BLaER1 (cell line): ENCODE measurements around the gene FBXL3.
A peak's percentile ranks its signal among the peaks of the same experiment; 100 is the strongest.

Experiments
- H3K27ac ChIP-seq: shearing (Covaris generic); formaldehyde crosslinking; 2 replicates; pipeline ENCODE4 v1.8.1; 2022
- H3K27me3 ChIP-seq: shearing (Covaris generic); formaldehyde crosslinking; 2 replicates; pipeline ENCODE4 v1.8.1; 2022
- H3K36me3 ChIP-seq: shearing (Covaris generic); formaldehyde crosslinking; 2 replicates; pipeline ENCODE4 v1.8.1; 2022
- H3K4me1 ChIP-seq: shearing (Covaris generic); formaldehyde crosslinking; 2 replicates; pipeline ENCODE4 v1.8.1; 2022
- H3K4me2 ChIP-seq: shearing (Covaris generic); formaldehyde crosslinking; 2 replicates; pipeline ENCODE4 v1.8.1; 2022
- H3K4me3 ChIP-seq: shearing (Covaris generic); formaldehyde crosslinking; 2 replicates; pipeline ENCODE4 v1.8.1; 2022
- H3K9ac ChIP-seq: shearing (Covaris generic); formaldehyde crosslinking; 2 replicates; pipeline ENCODE4 v1.8.1; 2022
- H3K9me3 ChIP-seq: shearing (Covaris generic); formaldehyde crosslinking; 2 replicates; pipeline ENCODE4 v1.8.1; 2022
- H4K20me1 ChIP-seq: shearing (Covaris generic); formaldehyde crosslinking; 2 replicates; pipeline ENCODE4 v1.8.1; 2022
- Cebpa-rat ChIP-seq: shearing (Covaris generic); IDR thresholded peaks from 2 replicates; pipeline ENCODE4 v1.8.1; 2022

The FBXL3 gene

DNA sequence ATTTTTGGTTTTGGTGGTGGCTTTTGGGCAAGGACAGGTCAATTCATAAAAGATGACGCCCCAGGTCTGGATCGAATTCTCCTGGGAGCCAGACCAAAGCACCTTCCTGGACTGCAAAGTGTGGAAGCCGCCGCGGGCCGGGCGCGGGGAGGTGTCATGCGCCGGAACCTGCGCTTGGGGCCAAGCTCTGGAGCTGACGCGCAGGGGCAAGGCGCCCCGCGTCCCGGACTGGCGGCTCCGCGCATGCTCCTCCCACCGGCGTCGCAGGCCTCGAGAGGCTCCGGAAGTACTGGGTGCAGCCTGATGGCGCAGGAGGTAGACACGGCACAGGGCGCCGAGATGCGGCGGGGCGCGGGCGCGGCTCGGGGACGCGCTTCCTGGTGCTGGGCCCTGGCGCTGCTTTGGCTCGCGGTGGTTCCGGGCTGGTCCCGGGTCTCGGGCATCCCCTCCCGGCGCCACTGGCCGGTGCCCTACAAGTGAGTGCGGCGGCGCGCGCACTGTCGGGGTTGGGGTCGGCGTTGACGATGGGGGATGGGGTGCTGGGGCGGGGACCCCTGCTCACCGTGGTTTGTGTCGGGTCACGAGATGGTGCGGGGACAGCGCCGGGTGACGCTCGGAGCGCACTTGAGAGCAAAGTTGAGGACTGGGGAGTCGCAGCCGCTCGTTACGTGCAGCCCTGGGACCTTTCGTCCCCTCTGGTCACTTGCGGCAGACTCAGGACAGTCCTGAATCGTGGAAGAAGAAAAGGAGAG lies 35.0 kb downstream of the FBXL3 start, which contains the start of gene CLN5:
TSS of gene CLN5 (plus strand) at position 286 of the 752 bp plus-strand sequence. CDS start at position 304, 18 bp downstream.
- H4K20me1 ChIP-seq: no peaks in the 10 kb centered on the region

DNA sequence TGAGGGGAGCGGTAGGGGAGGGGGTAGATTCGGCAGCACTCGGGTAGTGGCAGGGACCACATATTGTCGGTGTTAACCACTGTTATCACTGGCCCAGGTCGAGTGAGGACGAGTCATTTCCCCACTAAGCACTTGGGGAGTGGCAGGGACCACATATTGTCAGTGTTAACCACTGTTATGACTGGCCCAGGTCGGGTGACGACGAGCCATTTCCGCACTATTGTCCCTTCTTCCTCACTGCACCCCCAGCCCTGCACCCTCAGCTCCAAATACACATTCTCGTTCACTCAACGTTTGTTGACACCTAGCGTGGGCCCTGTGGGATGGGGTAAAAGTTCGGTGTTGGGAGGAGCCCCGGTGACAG lies 35.5 kb downstream of the FBXL3 start:
- Histone ChIP-seq H3K9me3 (no peaks in the 10 kb centered on the region), H3K27ac (peak overlapping the region; percentile 80), H3K4me1 (peaks cover 24% of the 10 kb centered on the region), H4K20me1 (no peaks in the 10 kb centered on the region), H3K27me3 (no peaks in the 10 kb centered on the region), H3K36me3 (peaks cover 12% of the 10 kb centered on the region), H3K9ac (peak overlapping the region; percentile 88), H3K4me3 (peak overlapping the region; percentile 80), H3K4me2 (peak overlapping the region; percentile 96)
- no peak for TF ChIP-seq Cebpa-rat

More for the DNA sequence above, 35.0 kb downstream of the FBXL3 start, which contains the start of gene CLN5:
- H3K9me3 ChIP-seq: no peaks in the 10 kb centered on the region
- peak within 1 kb of the TSS; percentile 80 for H3K27ac ChIP-seq
- peak within 1 kb of the TSS; percentile 96 for H3K4me2 ChIP-seq
- H3K4me1 ChIP-seq: peaks cover 24% of the 10 kb centered on the region
- H3K36me3 ChIP-seq: peaks cover 18% of the 10 kb centered on the region
- no peaks in the 10 kb centered on the region for H3K27me3 ChIP-seq
- peak within 1 kb of the TSS; percentile 80 for H3K4me3 ChIP-seq
- TF ChIP-seq Cebpa-rat: no peak
- H3K9ac ChIP-seq: peak within 1 kb of the TSS; percentile 88

DNA sequence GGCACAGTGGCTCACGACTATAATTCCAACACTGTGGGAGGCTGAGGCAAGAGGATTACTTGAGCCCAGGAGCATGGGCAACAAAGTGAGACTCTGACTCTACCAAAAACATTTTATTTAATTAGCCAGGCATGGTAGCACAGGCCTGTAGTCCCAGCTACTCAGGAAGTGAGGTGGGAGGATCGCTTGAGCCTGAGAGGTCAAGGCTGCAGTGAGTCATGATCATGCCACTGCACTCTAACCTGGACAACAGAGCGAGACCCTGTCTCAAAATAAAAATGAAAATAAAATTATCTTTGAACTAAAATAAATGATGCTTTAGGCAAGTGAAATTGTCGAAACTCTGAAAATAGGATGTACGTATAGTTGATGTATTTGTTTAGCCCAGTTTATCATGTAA lies 43.3 kb downstream of the FBXL3 start:
- Histone ChIP-seq H4K20me1 (no peaks in the 10 kb centered on the region), H3K27ac (no peak overlapping the region), H3K9me3 (no peaks in the 10 kb centered on the region), H3K4me3 (no peak overlapping the region), H3K4me2 (no peak overlapping the region), H3K36me3 (no peaks in the 10 kb centered on the region), H3K9ac (no peak overlapping the region), H3K27me3 (no peaks in the 10 kb centered on the region), H3K4me1 (0 out of 2 replicates have a peak, but pooled peaks cover 4% of the 10 kb centered on the region)
- TF ChIP-seq Cebpa-rat: no peak

DNA sequence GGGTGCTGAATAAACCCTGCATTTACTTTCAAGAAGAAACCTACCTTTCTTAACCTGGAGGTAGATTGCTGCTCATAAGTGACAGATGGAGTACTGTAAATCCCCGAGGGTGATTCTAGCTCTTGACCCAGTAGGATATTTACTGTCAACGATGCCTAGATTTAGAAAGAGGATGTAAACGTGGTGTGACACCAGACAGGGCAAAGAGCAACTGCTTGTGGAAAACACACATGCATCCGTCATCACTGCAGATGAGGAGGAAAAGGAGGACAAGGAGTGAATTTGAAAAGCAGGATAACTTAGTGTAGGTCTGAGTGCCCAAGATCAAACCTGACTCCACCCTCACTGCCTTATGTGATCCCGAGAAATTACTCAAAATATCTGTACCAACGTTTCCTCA lies 44.9 kb downstream of the FBXL3 start:
- Histone ChIP-seq H3K4me2 (no peak overlapping the region; the same call in 1 of the 2 replicates), H3K4me1 (0 out of 2 replicates have a peak, but pooled peaks cover 4% of the 10 kb centered on the region), H3K27ac (no peak overlapping the region), H4K20me1 (no peaks in the 10 kb centered on the region), H3K27me3 (no peaks in the 10 kb centered on the region), H3K4me3 (no peak overlapping the region), H3K36me3 (no peaks in the 10 kb centered on the region), H3K9me3 (no peaks in the 10 kb centered on the region), H3K9ac (no peak overlapping the region)
- TF ChIP-seq Cebpa-rat: no peak

DNA sequence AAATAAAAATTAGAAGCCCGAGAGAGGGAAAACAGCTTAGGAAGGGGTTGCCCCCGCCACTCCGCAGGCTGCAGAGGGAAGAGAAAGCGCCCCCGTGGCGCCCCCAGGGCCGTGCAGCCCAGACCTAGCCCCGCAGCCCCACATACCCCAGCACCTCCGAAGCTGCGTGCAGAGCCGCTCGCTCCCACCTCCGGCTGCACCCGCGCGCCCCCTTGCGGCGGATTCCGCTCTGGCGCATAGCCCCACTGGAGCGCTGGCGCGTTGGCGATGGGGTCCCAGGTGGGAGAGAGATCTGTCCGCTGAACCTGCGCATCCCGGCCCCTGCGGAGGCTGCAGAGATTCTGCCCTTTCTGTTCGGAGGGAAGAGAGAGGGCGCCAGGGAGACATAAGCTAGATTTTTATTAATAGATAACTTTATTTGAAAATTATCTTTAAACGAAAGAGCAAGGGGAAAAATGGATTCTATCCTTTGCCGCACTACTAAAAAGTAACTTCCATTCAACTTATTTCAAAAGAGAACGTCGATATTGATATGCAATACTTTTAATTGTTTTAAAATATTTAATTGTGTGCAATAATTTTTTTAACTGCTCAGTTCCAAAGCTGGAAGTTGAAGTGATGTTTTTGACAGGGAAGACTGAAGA lies 46.8 kb downstream of the FBXL3 start:
- no peak overlapping the region for H3K4me3 ChIP-seq
- peaks cover 6% of the 10 kb centered on the region; the same call in 1 of the 2 replicates for H3K9me3 ChIP-seq
- no peak overlapping the region for H3K9ac ChIP-seq
- no peak overlapping the region for H3K27ac ChIP-seq
- H3K27me3 ChIP-seq: no peaks in the 10 kb centered on the region
- H3K36me3 ChIP-seq: no peaks in the 10 kb centered on the region
- H4K20me1 ChIP-seq: no peaks in the 10 kb centered on the region
- 0 out of 2 replicates have a peak, but pooled peaks cover 4% of the 10 kb centered on the region for H3K4me1 ChIP-seq
- H3K4me2 ChIP-seq: 0 out of 2 replicates have a peak overlapping the region, but pooled peaks have one; percentile 36
- TF ChIP-seq Cebpa-rat: no peak

DNA sequence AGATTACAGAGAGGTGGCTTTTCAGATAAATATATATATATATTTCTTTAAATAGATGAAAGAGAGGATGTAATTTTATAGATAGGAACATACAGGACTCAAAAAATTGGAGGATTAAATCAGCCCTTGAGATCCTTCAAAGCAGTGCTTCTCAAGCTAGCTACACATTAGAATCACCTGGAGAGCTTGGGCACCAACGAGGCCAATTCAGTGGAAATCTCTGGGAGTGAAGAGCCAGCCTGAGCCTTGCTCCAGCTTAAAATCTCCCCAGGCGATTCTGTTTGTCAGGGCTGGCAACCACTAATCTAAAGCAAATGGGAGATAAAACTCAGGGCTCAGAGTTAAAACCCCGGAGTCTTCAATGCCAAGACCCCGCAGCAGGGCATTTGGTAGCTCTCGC lies 50.0 kb downstream of the FBXL3 start:
- Histone ChIP-seq H3K27me3 (no peaks in the 10 kb centered on the region), H3K9ac (no peak overlapping the region), H3K36me3 (no peaks in the 10 kb centered on the region), H3K4me3 (no peak overlapping the region), H3K4me1 (0 out of 2 replicates have a peak, but pooled peaks cover under 1% of the 10 kb centered on the region), H3K9me3 (peaks cover 6% of the 10 kb centered on the region; the same call in 1 of the 2 replicates), H3K4me2 (no peak overlapping the region), H4K20me1 (no peaks in the 10 kb centered on the region), H3K27ac (no peak overlapping the region)
- no peak for TF ChIP-seq Cebpa-rat

DNA sequence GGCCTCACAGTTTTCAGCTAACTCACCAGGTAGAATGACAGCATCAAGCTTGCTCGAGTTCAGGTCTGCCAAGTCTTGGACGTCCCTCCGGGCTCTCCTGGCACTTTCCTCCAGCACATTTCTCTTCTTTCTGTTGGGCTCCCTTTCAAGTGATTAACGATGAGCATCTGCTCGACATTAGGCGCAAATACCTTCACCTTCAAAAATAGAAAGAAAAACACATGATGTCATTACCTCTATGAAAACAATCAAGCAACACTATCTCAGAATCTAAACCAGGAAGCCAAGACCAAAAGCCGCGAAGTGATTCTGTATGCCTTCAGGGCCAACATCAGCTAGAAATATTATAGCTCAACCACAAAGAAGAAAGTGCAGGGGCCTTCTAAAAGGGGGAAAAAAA lies 50.5 kb downstream of the FBXL3 start:
- Histone ChIP-seq H3K27me3 (no peaks in the 10 kb centered on the region), H3K36me3 (no peaks in the 10 kb centered on the region), H3K27ac (no peak overlapping the region), H3K9ac (no peak overlapping the region), H4K20me1 (no peaks in the 10 kb centered on the region), H3K4me3 (no peak overlapping the region), H3K9me3 (peaks cover 6% of the 10 kb centered on the region; the same call in 1 of the 2 replicates), H3K4me1 (no peaks in the 10 kb centered on the region), H3K4me2 (no peak overlapping the region)
- TF ChIP-seq Cebpa-rat: no peak

DNA sequence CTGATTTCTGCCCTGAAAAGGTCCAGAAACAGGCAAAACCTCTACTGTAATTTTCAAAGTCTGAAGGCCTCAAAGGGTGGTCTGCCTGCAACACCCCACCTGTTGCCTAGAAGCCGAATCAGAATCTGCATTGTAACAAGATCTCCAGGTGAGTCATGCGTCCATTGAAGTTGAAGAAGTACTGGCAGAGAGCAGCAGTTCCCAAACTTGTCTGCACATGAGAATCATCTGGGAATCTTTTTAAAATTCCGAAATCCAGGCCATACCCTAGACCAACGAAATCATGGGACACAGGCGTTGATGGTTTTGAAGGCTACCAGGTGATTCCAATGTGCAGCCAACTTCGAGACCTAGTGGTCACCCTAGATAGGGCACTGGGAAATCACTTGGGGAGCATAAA lies 51.1 kb downstream of the FBXL3 start:
- H3K27ac ChIP-seq: no peak overlapping the region
- H3K4me1 ChIP-seq: no peaks in the 10 kb centered on the region
- no peaks in the 10 kb centered on the region for H3K27me3 ChIP-seq
- H4K20me1 ChIP-seq: no peaks in the 10 kb centered on the region
- no peak for TF ChIP-seq Cebpa-rat
- no peak overlapping the region for H3K4me2 ChIP-seq
- H3K36me3 ChIP-seq: no peaks in the 10 kb centered on the region
- no peak overlapping the region for H3K9ac ChIP-seq
- peaks cover 6% of the 10 kb centered on the region; the same call in 1 of the 2 replicates for H3K9me3 ChIP-seq
- no peak overlapping the region for H3K4me3 ChIP-seq

DNA sequence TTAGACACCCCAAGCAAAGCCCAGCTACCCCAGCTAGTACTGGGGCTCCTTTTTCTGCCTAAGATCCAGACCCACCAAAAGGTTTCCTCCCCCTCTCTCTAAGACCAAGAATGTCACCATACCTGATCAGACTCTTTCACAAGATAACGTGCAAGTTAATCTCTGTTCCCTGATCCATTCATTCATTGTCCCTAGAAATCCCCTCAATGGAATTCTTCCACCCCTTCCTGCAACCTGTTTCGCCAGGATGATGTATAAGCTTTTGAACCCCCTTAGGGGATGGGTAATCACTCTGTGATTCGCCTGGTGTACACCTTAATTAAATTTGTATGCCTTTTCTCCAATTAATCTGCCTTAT lies 52.4 kb downstream of the FBXL3 start:
- Histone ChIP-seq H3K4me3 (no peak overlapping the region), H3K9ac (no peak overlapping the region), H4K20me1 (no peaks in the 10 kb centered on the region), H3K27ac (no peak overlapping the region), H3K4me1 (no peaks in the 10 kb centered on the region), H3K36me3 (no peaks in the 10 kb centered on the region), H3K9me3 (peaks cover 6% of the 10 kb centered on the region; the same call in 1 of the 2 replicates), H3K4me2 (no peak overlapping the region), H3K27me3 (no peaks in the 10 kb centered on the region)
- no peak for TF ChIP-seq Cebpa-rat
